ENCODE measurements around the gene NFIA. TPM values are rescaled to one million over a fixed set of nuclear protein-coding genes. Genes with fewer than 3 reads are reported as not detected.

NFIA gene
- polyA plus RNA-seq, 3 donors: 1.4 to 5.3 (median 2.4) TPM

DNA sequence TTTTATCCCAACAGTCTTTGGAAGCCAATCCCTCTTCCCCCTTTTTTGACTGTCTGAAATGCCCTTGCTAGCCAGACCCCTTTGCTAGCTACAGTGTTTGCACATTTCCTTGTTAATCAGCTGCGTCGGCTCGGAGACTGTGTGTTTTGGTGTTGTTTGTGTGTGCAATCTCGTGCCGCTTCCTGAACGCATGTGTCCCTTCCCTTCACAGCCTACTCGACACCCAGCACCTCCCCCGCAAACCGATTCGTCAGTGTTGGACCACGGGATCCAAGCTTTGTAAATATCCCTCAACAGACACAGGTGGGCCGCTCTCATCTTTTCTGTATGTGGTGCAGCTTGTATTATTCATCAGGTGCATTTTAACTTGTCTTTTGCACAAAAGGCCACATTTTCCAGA lies 343.9 kb downstream of the NFIA start:
- TF ChIP-seq, protein P1, sequence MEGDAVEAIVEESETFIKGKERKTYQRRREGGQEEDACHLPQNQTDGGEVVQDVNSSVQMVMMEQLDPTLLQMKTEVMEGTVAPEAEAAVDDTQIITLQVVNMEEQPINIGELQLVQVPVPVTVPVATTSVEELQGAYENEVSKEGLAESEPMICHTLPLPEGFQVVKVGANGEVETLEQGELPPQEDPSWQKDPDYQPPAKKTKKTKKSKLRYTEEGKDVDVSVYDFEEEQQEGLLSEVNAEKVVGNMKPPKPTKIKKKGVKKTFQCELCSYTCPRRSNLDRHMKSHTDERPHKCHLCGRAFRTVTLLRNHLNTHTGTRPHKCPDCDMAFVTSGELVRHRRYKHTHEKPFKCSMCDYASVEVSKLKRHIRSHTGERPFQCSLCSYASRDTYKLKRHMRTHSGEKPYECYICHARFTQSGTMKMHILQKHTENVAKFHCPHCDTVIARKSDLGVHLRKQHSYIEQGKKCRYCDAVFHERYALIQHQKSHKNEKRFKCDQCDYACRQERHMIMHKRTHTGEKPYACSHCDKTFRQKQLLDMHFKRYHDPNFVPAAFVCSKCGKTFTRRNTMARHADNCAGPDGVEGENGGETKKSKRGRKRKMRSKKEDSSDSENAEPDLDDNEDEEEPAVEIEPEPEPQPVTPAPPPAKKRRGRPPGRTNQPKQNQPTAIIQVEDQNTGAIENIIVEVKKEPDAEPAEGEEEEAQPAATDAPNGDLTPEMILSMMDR (IDR thresholded peaks at IDR 0.05): no peak
- H4K20me1 ChIP-seq (ENCODE audit: insufficient read depth, low read length): no peaks in the 10 kb centered on the region
- H3K36me3 ChIP-seq (replicated peaks in 1 of 2; ENCODE audit: control insufficient read depth in 1 of 2, insufficient read depth in 2 of 2, low read length in 2 of 2): peaks cover 0 to 4% of the 10 kb centered on the region in 2 donors
- DNase-seq: no peak
- H2AFZ ChIP-seq (ENCODE audit: insufficient read depth, low read depth, low read length, poor library complexity, severe bottlenecking): no peak overlapping the region
- H3K9ac ChIP-seq (ENCODE audit: insufficient read depth, low read length, poor library complexity, severe bottlenecking): no peak overlapping the region
- peak overlapping the region in 1 of 7 donors; percentile 26 for H3K27ac Mint-ChIP-seq
- peaks cover 0 to 10% of the 10 kb centered on the region in 2 donors for H3K36me3 Mint-ChIP-seq
- peaks cover 2% of the 10 kb centered on the region for H3K4me1 Mint-ChIP-seq
- H3K27me3 Mint-ChIP-seq (ENCODE audit: low read depth in 3 of 3): peaks cover 0 to 2% (median 0%) of the 10 kb centered on the region in 3 donors
- WGBS (ENCODE audit: insufficient coverage): no CpG with 5 or more reads among the region's 12 CpGs
- H3K9me3 ChIP-seq (replicated peaks in 1 of 2; ENCODE audit: control insufficient read depth in 1 of 2, insufficient read depth in 1 of 2, low read length in 2 of 2): no peaks in the 10 kb centered on the region
- no peak overlapping the region for H3K27ac ChIP-seq (ENCODE audit: low read depth in 1 of 2, low read length in 2 of 2)
- intact Hi-C loops (cut with micrococcal nuclease): no loop called here
- H3K4me3 Mint-ChIP-seq: no peak overlapping the region
- no peak overlapping the region for H3K4me2 ChIP-seq (replicated peaks; ENCODE audit: extremely low read depth, low read length, poor library complexity, severe bottlenecking)
- no peaks in the 10 kb centered on the region for H3K27me3 ChIP-seq (ENCODE audit: control insufficient read depth in 2 of 2, insufficient read depth in 2 of 2, low read length in 2 of 2)
- H3K79me2 ChIP-seq (ENCODE audit: insufficient read depth, low read length): no peaks in the 10 kb centered on the region
- H3K4me3 ChIP-seq (replicated peaks in 1 of 3; ENCODE audit: low read depth in 2 of 3, low read length in 3 of 3): no peak overlapping the region
- no peaks in the 10 kb centered on the region for H3K9me3 Mint-ChIP-seq
- no peaks in the 10 kb centered on the region for H3K4me1 ChIP-seq (ENCODE audit: control insufficient read depth in 1 of 2, insufficient read depth in 2 of 2, low read length in 2 of 2)

DNA sequence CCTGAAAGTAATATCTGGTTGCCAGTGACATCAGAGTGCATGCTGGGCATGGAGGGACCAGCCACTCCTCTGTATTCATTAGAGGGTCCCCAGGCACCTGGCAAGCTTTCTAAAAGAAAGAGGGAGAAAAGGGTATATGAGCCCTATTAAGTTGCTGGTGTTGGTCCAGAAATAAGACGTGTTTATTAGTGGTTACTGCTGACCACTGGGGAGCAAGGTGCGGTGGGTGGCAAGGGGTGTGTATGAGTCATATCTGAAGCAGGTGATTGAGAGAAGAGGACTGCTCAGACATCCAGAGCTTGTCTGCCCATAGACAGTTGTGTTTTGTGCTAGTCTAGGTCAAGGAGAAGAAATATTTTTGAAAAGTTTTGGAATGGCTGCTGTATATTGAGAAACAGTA lies 344.5 kb downstream of the NFIA start:
- no peak overlapping the region for H3K27ac Mint-ChIP-seq
- H2AFZ ChIP-seq (ENCODE audit: insufficient read depth, low read depth, low read length, poor library complexity, severe bottlenecking): no peak overlapping the region
- no peaks in the 10 kb centered on the region for H3K9me3 ChIP-seq (replicated peaks in 1 of 2; ENCODE audit: control insufficient read depth in 1 of 2, insufficient read depth in 1 of 2, low read length in 2 of 2)
- H3K4me1 Mint-ChIP-seq: peaks cover 2% of the 10 kb centered on the region
- peaks cover 0 to 10% of the 10 kb centered on the region in 2 donors for H3K36me3 Mint-ChIP-seq
- H3K27me3 ChIP-seq (ENCODE audit: control insufficient read depth in 2 of 2, insufficient read depth in 2 of 2, low read length in 2 of 2): no peaks in the 10 kb centered on the region
- intact Hi-C loops (cut with micrococcal nuclease): no loop called here
- no peaks in the 10 kb centered on the region for H3K4me1 ChIP-seq (ENCODE audit: control insufficient read depth in 1 of 2, insufficient read depth in 2 of 2, low read length in 2 of 2)
- no peak overlapping the region for H3K4me2 ChIP-seq (replicated peaks; ENCODE audit: extremely low read depth, low read length, poor library complexity, severe bottlenecking)
- WGBS (ENCODE audit: insufficient coverage): 100% methylated on average over 2 of the region's 2 CpGs
- no peaks in the 10 kb centered on the region for H3K79me2 ChIP-seq (ENCODE audit: insufficient read depth, low read length)
- H3K36me3 ChIP-seq (replicated peaks in 1 of 2; ENCODE audit: control insufficient read depth in 1 of 2, insufficient read depth in 2 of 2, low read length in 2 of 2): peaks cover 0 to 4% of the 10 kb centered on the region in 2 donors
- no peak overlapping the region for H3K27ac ChIP-seq (ENCODE audit: low read depth in 1 of 2, low read length in 2 of 2)
- no peaks in the 10 kb centered on the region for H4K20me1 ChIP-seq (ENCODE audit: insufficient read depth, low read length)
- H3K4me3 ChIP-seq (replicated peaks in 1 of 3; ENCODE audit: low read depth in 2 of 3, low read length in 3 of 3): no peak overlapping the region
- H3K9ac ChIP-seq (ENCODE audit: insufficient read depth, low read length, poor library complexity, severe bottlenecking): no peak overlapping the region
- H3K4me3 Mint-ChIP-seq: no peak overlapping the region
- DNase-seq: no peak
- H3K27me3 Mint-ChIP-seq (ENCODE audit: low read depth in 3 of 3): peaks cover 0 to 2% (median 0%) of the 10 kb centered on the region in 3 donors
- no peaks in the 10 kb centered on the region for H3K9me3 Mint-ChIP-seq
- TF ChIP-seq, protein P1 (IDR thresholded peaks at IDR 0.05): no peak
